ENCODE data around the gene TSPAN4.

TSPAN4 gene

DNA sequence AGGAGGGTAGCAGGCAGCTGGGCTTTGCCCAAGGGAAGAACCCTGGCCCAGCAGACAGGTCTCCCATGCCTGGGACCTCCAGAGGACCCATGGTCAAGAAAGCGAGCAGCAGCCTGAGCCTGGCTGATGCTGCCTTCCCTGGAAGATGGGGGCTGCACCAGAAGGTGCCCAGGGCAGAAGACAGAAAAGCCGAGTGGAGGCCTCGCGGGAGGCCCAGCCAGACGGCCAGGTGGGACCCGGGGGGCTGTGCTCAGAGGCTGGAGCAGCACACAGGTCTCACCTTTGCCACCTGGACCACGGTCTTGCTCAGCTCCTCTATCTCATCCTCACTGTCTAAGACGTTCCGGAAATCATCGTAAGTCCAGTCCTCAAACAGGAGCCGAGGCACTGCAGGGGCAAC, 57.1 kb downstream of the TSPAN4 start:
- Histone ChIP-seq H4K20me1 (ENCODE audit: insufficient read depth) (no peaks in the 10 kb centered on the region), H2AFZ (ENCODE audit: low read depth) (no peak overlapping the region), H3K36me3 (ENCODE audit: insufficient read depth) (no peaks in the 10 kb centered on the region; the same call in 1 of the 2 replicates), H3K9ac (no peak overlapping the region), H3K4me1 (ENCODE audit: low read depth, poor library complexity, severe bottlenecking) (no peaks in the 10 kb centered on the region), H3K79me2 (ENCODE audit: insufficient read depth, low read depth) (no peaks in the 10 kb centered on the region), H3K27ac (no peak overlapping the region), H3K4me3 (IDR thresholded peaks at IDR 0.05; ENCODE audit: insufficient read depth, low read depth, low read length) (no peak overlapping the region), H3K27me3 (ENCODE audit: insufficient read depth, low read depth) (no peaks in the 10 kb centered on the region), H3K4me2 (no peak overlapping the region)
- TF ChIP-seq, protein P1, sequence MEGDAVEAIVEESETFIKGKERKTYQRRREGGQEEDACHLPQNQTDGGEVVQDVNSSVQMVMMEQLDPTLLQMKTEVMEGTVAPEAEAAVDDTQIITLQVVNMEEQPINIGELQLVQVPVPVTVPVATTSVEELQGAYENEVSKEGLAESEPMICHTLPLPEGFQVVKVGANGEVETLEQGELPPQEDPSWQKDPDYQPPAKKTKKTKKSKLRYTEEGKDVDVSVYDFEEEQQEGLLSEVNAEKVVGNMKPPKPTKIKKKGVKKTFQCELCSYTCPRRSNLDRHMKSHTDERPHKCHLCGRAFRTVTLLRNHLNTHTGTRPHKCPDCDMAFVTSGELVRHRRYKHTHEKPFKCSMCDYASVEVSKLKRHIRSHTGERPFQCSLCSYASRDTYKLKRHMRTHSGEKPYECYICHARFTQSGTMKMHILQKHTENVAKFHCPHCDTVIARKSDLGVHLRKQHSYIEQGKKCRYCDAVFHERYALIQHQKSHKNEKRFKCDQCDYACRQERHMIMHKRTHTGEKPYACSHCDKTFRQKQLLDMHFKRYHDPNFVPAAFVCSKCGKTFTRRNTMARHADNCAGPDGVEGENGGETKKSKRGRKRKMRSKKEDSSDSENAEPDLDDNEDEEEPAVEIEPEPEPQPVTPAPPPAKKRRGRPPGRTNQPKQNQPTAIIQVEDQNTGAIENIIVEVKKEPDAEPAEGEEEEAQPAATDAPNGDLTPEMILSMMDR (conservative IDR thresholded peaks at IDR 0.05; ENCODE audit: low read depth, low read length) = no peak

DNA sequence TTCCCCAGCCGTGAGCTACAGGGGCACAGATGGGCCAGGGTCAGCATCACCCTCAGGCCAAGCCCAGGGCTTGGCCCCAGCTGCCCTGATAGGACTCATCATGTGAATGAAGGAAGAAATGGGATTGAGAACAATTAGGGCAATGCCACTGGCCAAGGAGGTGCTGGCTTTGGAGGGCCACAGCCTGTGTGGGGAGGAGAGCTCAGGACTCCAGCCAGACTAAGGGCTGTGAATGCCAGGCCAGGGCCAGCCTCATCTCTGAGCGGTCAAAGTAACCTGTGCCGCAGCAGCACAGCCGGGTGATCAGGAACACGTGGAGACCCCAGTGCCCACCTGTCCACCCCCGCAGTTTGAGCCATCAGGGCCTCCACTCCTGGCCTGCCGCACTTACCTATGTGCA, 57.9 kb downstream of the TSPAN4 start:
- H4K20me1 ChIP-seq (ENCODE audit: insufficient read depth) = no peaks in the 10 kb centered on the region
- H3K79me2 ChIP-seq (ENCODE audit: insufficient read depth, low read depth) = no peaks in the 10 kb centered on the region
- no peaks in the 10 kb centered on the region for H3K4me1 ChIP-seq (ENCODE audit: low read depth, poor library complexity, severe bottlenecking)
- H3K9ac ChIP-seq = no peak overlapping the region
- H3K4me2 ChIP-seq = no peak overlapping the region
- no peaks in the 10 kb centered on the region; the same call in 1 of the 2 replicates for H3K36me3 ChIP-seq (ENCODE audit: insufficient read depth)
- H3K4me3 ChIP-seq (IDR thresholded peaks at IDR 0.05; ENCODE audit: insufficient read depth, low read depth, low read length) = no peak overlapping the region
- no peaks in the 10 kb centered on the region for H3K27me3 ChIP-seq (ENCODE audit: insufficient read depth, low read depth)
- TF ChIP-seq, protein P1 (conservative IDR thresholded peaks at IDR 0.05; ENCODE audit: low read depth, low read length) = no peak
- H3K27ac ChIP-seq = no peak overlapping the region
- H2AFZ ChIP-seq (ENCODE audit: low read depth) = no peak overlapping the region

DNA sequence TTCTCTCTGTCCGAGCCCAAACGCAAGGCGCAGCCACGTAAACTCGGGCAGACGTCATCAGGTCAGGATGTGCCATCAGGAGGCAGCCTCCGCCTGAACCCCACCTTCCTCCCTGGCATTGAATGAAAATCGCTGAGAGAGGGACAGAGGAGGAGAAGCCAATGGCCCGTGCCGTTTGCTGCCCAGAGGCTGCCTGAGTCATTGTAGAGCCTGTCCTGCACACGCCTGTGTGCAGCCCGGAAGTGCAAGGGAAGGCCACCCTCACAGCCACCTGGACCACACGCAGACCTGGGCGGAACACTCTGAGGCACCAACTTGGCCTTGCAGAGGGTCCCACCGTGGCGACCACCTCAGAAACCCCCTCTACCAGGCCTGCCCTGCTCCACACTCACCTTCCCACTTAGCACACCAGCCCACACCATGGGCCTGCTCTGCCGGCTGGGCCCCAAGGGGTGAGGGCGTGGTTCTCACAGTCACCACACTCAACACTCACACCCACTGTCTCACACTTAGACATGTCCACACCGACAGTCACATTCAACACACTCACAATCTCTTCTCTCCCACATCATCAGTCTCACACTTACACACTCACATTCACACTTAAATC, 58.9 kb downstream of the TSPAN4 start:
- H3K27me3 ChIP-seq (ENCODE audit: insufficient read depth, low read depth) = no peaks in the 10 kb centered on the region
- H3K36me3 ChIP-seq (ENCODE audit: insufficient read depth) = no peaks in the 10 kb centered on the region; the same call in 1 of the 2 replicates
- no peaks in the 10 kb centered on the region for H4K20me1 ChIP-seq (ENCODE audit: insufficient read depth)
- H3K9ac ChIP-seq = no peak overlapping the region
- H3K27ac ChIP-seq = no peak overlapping the region
- no peaks in the 10 kb centered on the region for H3K4me1 ChIP-seq (ENCODE audit: low read depth, poor library complexity, severe bottlenecking)
- no peak overlapping the region for H3K4me2 ChIP-seq
- TF ChIP-seq, protein P1 (conservative IDR thresholded peaks at IDR 0.05; ENCODE audit: low read depth, low read length) = no peak
- H3K79me2 ChIP-seq (ENCODE audit: insufficient read depth, low read depth) = no peaks in the 10 kb centered on the region
- H2AFZ ChIP-seq (ENCODE audit: low read depth) = no peak overlapping the region
- H3K4me3 ChIP-seq (IDR thresholded peaks at IDR 0.05; ENCODE audit: insufficient read depth, low read depth, low read length) = no peak overlapping the region

DNA sequence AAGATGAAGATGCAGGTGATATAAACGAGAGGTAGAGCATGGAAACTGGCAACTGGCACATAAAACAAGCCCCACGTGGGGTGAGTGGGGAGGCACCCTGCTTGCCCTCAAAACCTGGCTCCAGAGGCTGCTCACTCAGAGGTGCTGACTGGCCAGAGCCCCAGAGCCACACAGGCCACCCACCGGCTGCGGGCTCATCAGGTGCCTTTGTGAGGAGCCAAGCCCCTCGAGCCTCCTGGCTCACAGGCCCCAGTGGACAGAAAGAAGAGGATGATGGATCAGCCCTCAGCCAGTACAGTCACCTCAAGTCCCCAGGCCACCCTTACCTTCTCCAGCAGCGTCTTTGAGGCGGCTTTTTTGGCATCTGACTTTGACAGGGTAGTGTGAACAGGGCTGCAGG, 61.7 kb downstream of the TSPAN4 start:
- H3K27ac ChIP-seq = no peak overlapping the region
- H3K36me3 ChIP-seq (ENCODE audit: insufficient read depth) = no peaks in the 10 kb centered on the region; the same call in 1 of the 2 replicates
- no peak overlapping the region for H3K4me2 ChIP-seq
- TF ChIP-seq, protein P1 (conservative IDR thresholded peaks at IDR 0.05; ENCODE audit: low read depth, low read length) = no peak
- H3K9ac ChIP-seq = no peak overlapping the region
- no peaks in the 10 kb centered on the region for H4K20me1 ChIP-seq (ENCODE audit: insufficient read depth)
- no peak overlapping the region for H3K4me3 ChIP-seq (IDR thresholded peaks at IDR 0.05; ENCODE audit: insufficient read depth, low read depth, low read length)
- peaks cover 22% of the 10 kb centered on the region for H3K4me1 ChIP-seq (ENCODE audit: low read depth, poor library complexity, severe bottlenecking)
- H3K27me3 ChIP-seq (ENCODE audit: insufficient read depth, low read depth) = no peaks in the 10 kb centered on the region
- no peak overlapping the region for H2AFZ ChIP-seq (ENCODE audit: low read depth)
- H3K79me2 ChIP-seq (ENCODE audit: insufficient read depth, low read depth) = peaks cover 9% of the 10 kb centered on the region
